Measurements from ENCODE around the gene CREB3L1. TPM values are rescaled to one million over a fixed set of nuclear protein-coding genes. Genes with fewer than 3 reads are reported as not detected.
A peak's percentile ranks its signal among the peaks of the same experiment; 100 is the strongest.

Gene CREB3L1
- total RNA-seq, 1 experiment from 2014 or later = 3.3 TPM

- Histone ChIP-seq H3K4me2 (ENCODE audit: insufficient read depth, insufficient read length, low read length) (no peak overlapping the region), H2BK20ac (ENCODE audit: low read depth, low read length, poor library complexity, severe bottlenecking) (no peak overlapping the region), H2BK5ac (ENCODE audit: insufficient read length, low read length) (no peak overlapping the region), H3K18ac (ENCODE audit: insufficient read length, low read depth, low read length) (no peak overlapping the region), H3K9ac (ENCODE audit: extremely low read depth, insufficient read length, low read length) (no peak overlapping the region), H3K23me2 (ENCODE audit: insufficient read length, low read depth, low read length, poor library complexity, severe bottlenecking) (no peaks in the 10 kb centered on the region), H3K4ac (ENCODE audit: low read depth, low read length) (no peak overlapping the region), H3K14ac (ENCODE audit: insufficient read depth, low read length) (no peak overlapping the region), H3K23ac (ENCODE audit: insufficient read length, low read depth, low read length) (no peak overlapping the region), H4K8ac (replicated peaks; ENCODE audit: insufficient read length, low read depth, low read length) (no peak overlapping the region), H3K27me3 (ENCODE audit: insufficient read depth, low read length) (no peaks in the 10 kb centered on the region), H4K91ac (ENCODE audit: insufficient read length, low read depth, low read length) (no peak overlapping the region), H3K4me1 (ENCODE audit: insufficient read depth, low read length) (no peaks in the 10 kb centered on the region), H4K20me1 (ENCODE audit: control insufficient read depth, insufficient read depth, insufficient read length) (no peaks in the 10 kb centered on the region), H2BK15ac (ENCODE audit: low read depth, low read length) (no peak overlapping the region), H3T11ph (ENCODE audit: low read length) (no peak overlapping the region), H4K5ac (ENCODE audit: insufficient read length, low read depth, low read length) (no peak overlapping the region), H3K79me1 (ENCODE audit: insufficient read depth, low read depth, low read length, poor library complexity, severe bottlenecking) (no peaks in the 10 kb centered on the region), H3K9me3 (ENCODE audit: control insufficient read depth, low read depth, low read length) (no peaks in the 10 kb centered on the region), H2AFZ (ENCODE audit: low read length) (no peak overlapping the region), H2AK5ac (ENCODE audit: insufficient read length, low read length) (no peak overlapping the region), H3K27ac (ENCODE audit: insufficient read length, low read depth, low read length) (no peak overlapping the region), H3K56ac (ENCODE audit: insufficient read length, low read depth, low read length) (no peak overlapping the region), H3K79me2 (ENCODE audit: insufficient read depth, low read length) (no peaks in the 10 kb centered on the region), H2BK12ac (ENCODE audit: insufficient read length, low read depth, low read length) (no peak overlapping the region), H2BK120ac (ENCODE audit: low read depth, low read length, poor library complexity, severe bottlenecking) (no peak overlapping the region)
- Mint-ChIP-seq H3K27me3 (ENCODE audit: low read depth) (peaks cover 4% of the 10 kb centered on the region), H3K4me3 (0 out of 5 replicates have a peak overlapping the region, but pooled peaks of 1 of the 2 experiments have one; percentile 1), H3K9me3 (peaks cover 0 to 6% of the 10 kb centered on the region in 2 experiments; a peak in 2 of 5 replicates), H3K4me1 (peaks cover 0 to 16% of the 10 kb centered on the region in 2 experiments; a peak in 3 of 4 replicates), H3K36me3 (ENCODE audit: insufficient read depth in 1 of 3, low read depth in 3 of 3) (no peaks in the 10 kb centered on the region; a peak in 1 of 7 replicates), H3K27ac (no peak overlapping the region)
- no peak for DNase-seq
- TF ChIP-seq CTCF (conservative IDR thresholded peaks at IDR 0.05) = no peak
- no CpG with 5 or more reads among the region's 3 CpGs for WGBS (ENCODE audit: extremely low coverage, insufficient read length, low lambda C conversion rate)
Measured at GRCh38 chr11:46263120-46263519, 14.3 kb upstream of the CREB3L1 start.
